H1 (cell line): ENCODE data around the gene LPIN2. TPM values are rescaled to one million over a fixed set of nuclear protein-coding genes. Genes with fewer than 3 reads are reported as not detected.

Experiments
- CTCF ChIA-PET: fragments of 300-600 bp; sonication (Branson Sonifier 250); formaldehyde crosslinking; loops from one replicate; lab custom pipeline; 2021; ENCODE audit not compliant: partially characterized antibody; lab: Charles Lee
- POLR2A ChIA-PET: fragments of 300-600 bp; sonication (Branson Sonifier 250); formaldehyde crosslinking; loops from one replicate; lab custom pipeline; 2021; ENCODE audit warnings: inconsistent platforms; ENCODE audit not compliant: partially characterized antibody; lab: Charles Lee
- DNase-seq, 2 experiments: peaks; one replicate each; pipeline versions ENCODE4 v3.0.0 to v3.0.0-alpha.2; 2010 to 2022; ENCODE audit warnings: low spot score in 2 of 2, low read depth in 1 of 2, mixed read lengths in 1 of 2
- FAIRE-seq: peaks from 2 replicates; lab custom pipeline; 2011; peaks lifted over from hg19 to GRCh38; lab: Jason Lieb, UNC
- H2AFZ ChIP-seq: 2 replicates; pipeline ENCODE4 v1.8.1; 2012; ENCODE audit warnings: low read length, inconsistent platforms
- H2AK5ac ChIP-seq: 2 replicates; pipeline ENCODE4 v1.6.1; 2013; ENCODE audit warnings: low read depth, low read length
- H2BK120ac ChIP-seq: replicated peaks from 2 replicates; pipeline ENCODE3; 2013; ENCODE audit warnings: low read depth, low read length, inconsistent platforms
- H2BK12ac ChIP-seq: 2 replicates; pipeline ENCODE4 v1.6.1; 2013; ENCODE audit warnings: low read depth, low read length
- H2BK15ac ChIP-seq: 2 replicates; pipeline ENCODE4 v1.6.1; 2013; ENCODE audit warnings: low read length
- H2BK20ac ChIP-seq: 2 replicates; pipeline ENCODE4 v1.6.1; 2013; ENCODE audit warnings: low read length
- H2BK5ac ChIP-seq: 2 replicates; pipeline ENCODE4 v1.6.1; 2013; ENCODE audit warnings: low read depth, low read length
- H3K14ac ChIP-seq: 2 replicates; pipeline ENCODE4 v1.6.1; 2013; ENCODE audit warnings: inconsistent platforms; ENCODE audit not compliant: insufficient read length
- H3K18ac ChIP-seq: 2 replicates; pipeline ENCODE4 v1.6.1; 2013; ENCODE audit warnings: low read length; ENCODE audit errors: extremely low read depth
- H3K23ac ChIP-seq: 2 replicates; pipeline ENCODE4 v1.6.1; 2013; ENCODE audit warnings: inconsistent platforms; ENCODE audit not compliant: insufficient read length
- H3K23me2 ChIP-seq: 2 replicates; pipeline ENCODE4 v1.6.1; 2013; ENCODE audit warnings: low read depth, low read length
- H3K27ac ChIP-seq: 2 replicates; pipeline ENCODE4 v1.6.1; 2011; ENCODE audit warnings: low read depth, low read length, inconsistent platforms
- H3K27me3 ChIP-seq, 4 experiments: replicated peaks in 1 of 4; 1 replicate in 1 of 4; 2 replicates in 3 of 4; pipeline versions ENCODE4 v1.6.1 to v1.8.1; 2011 to 2013; ENCODE audit warnings: low read length in 3 of 4, mild to moderate bottlenecking in 3 of 4, inconsistent platforms in 2 of 4, mixed read lengths in 2 of 4, moderate library complexity in 1 of 4; ENCODE audit not compliant: control insufficient read depth in 3 of 4, insufficient read depth in 3 of 4; ENCODE audit errors: extremely low read depth in 1 of 4
- H3K36me3 ChIP-seq, 4 experiments: 2 replicates each; pipeline versions ENCODE4 v1.6.1 to v1.8.1; 2011 to 2013; ENCODE audit warnings: mild to moderate bottlenecking in 4 of 4, low read length in 3 of 4, moderate library complexity in 2 of 4, control low read depth in 1 of 4, inconsistent platforms in 1 of 4; ENCODE audit not compliant: insufficient read depth in 4 of 4, control insufficient read depth in 2 of 4
- H3K4ac ChIP-seq: replicated peaks from 2 replicates; pipeline ENCODE3; 2013; ENCODE audit warnings: low read length, low read depth, mixed read lengths, inconsistent platforms; ENCODE audit not compliant: insufficient read length
- H3K4me1 ChIP-seq, 4 experiments: replicated peaks in 1 of 4; 1 replicate in 1 of 4; 2 replicates in 3 of 4; pipeline versions ENCODE4 v1.6.1 to v1.8.1; 2011 to 2013; ENCODE audit warnings: low read length in 3 of 4, inconsistent platforms in 2 of 4, mixed read lengths in 1 of 4; ENCODE audit not compliant: insufficient read depth in 4 of 4, control insufficient read depth in 3 of 4
- H3K4me2 ChIP-seq, 2 experiments: 2 replicates each; pipeline versions ENCODE4 v1.6.1 to v1.8.1; 2011 to 2013; ENCODE audit warnings: low read depth in 2 of 2, low read length in 2 of 2, control low read depth in 1 of 2, inconsistent platforms in 1 of 2, mild to moderate bottlenecking in 1 of 2; ENCODE audit not compliant: insufficient read depth in 1 of 2
- H3K4me3 ChIP-seq, 4 experiments: fragments of 200-600, 300-600 bp in 1 of 4; sonication (generic), shearing (Covaris generic), sonication (Bioruptor Twin) in 1 of 4; 2 replicates each; pipeline versions ENCODE4 v1.5.1 to v1.8.1; 2011 to 2016; ENCODE audit warnings: low read length in 4 of 4, low read depth in 3 of 4, control low read depth in 2 of 4, inconsistent platforms in 2 of 4, mild to moderate bottlenecking in 2 of 4, mixed read lengths in 1 of 4, moderate library complexity in 1 of 4; ENCODE audit not compliant: insufficient read depth in 2 of 4; ENCODE audit errors: extremely low read depth in 1 of 4
- H3K56ac ChIP-seq: replicated peaks from 2 replicates; pipeline ENCODE3; 2013; ENCODE audit warnings: low read depth, mild to moderate bottlenecking, mixed read lengths, low read length, inconsistent platforms; ENCODE audit not compliant: insufficient read length
- H3K79me1 ChIP-seq: 2 replicates; pipeline ENCODE4 v1.6.1; 2013; ENCODE audit warnings: low read depth, low read length, control low read depth
- H3K79me2 ChIP-seq, 2 experiments: 2 replicates each; pipeline versions ENCODE4 v1.6.1 to v1.8.1; 2012 to 2013; ENCODE audit warnings: low read length in 2 of 2, mild to moderate bottlenecking in 2 of 2, inconsistent platforms in 1 of 2; ENCODE audit not compliant: insufficient read depth in 2 of 2, control insufficient read depth in 1 of 2
- H3K9ac ChIP-seq, 4 experiments: replicated peaks in 1 of 4; 1 replicate in 1 of 4; 2 replicates in 3 of 4; pipeline versions ENCODE4 v1.6.1 to v1.8.1; 2011 to 2013; ENCODE audit warnings: low read depth in 3 of 4, low read length in 3 of 4, control low read depth in 2 of 4, mild to moderate bottlenecking in 2 of 4, moderate library complexity in 2 of 4, inconsistent platforms in 1 of 4; ENCODE audit errors: extremely low read depth in 1 of 4
- H3K9me3 ChIP-seq, 2 experiments: 2 replicates each; pipeline versions ENCODE4 v1.6.1 to v1.8.1; 2012 to 2013; ENCODE audit warnings: mild to moderate bottlenecking in 2 of 2, moderate library complexity in 2 of 2, control low read depth in 1 of 2, inconsistent platforms in 1 of 2, low read depth in 1 of 2, low read length in 1 of 2, mixed read lengths in 1 of 2; ENCODE audit not compliant: insufficient read depth in 2 of 2
- H4K20me1 ChIP-seq, 2 experiments: replicated peaks in 1 of 2; 2 replicates each; pipeline versions ENCODE3 to v1.8.1; 2011 to 2013; ENCODE audit warnings: inconsistent platforms in 2 of 2, low read length in 2 of 2, mild to moderate bottlenecking in 1 of 2; ENCODE audit not compliant: insufficient read depth in 2 of 2, control insufficient read depth in 1 of 2
- H4K5ac ChIP-seq: 2 replicates; pipeline ENCODE4 v1.6.1; 2013; ENCODE audit warnings: low read length, low read depth, mixed read lengths, inconsistent platforms; ENCODE audit not compliant: insufficient read length
- H4K8ac ChIP-seq: 2 replicates; pipeline ENCODE4 v1.8.0; 2013; ENCODE audit warnings: mild to moderate bottlenecking, moderate library complexity, low read length, inconsistent platforms; ENCODE audit not compliant: insufficient read depth; ENCODE audit errors: extremely low read depth
- H4K91ac ChIP-seq: replicated peaks from 2 replicates; pipeline ENCODE3; 2013; ENCODE audit warnings: low read length, mixed read lengths, inconsistent platforms; ENCODE audit not compliant: insufficient read length
- CHD2 ChIP-seq: IDR thresholded peaks from 2 replicates; pipeline ENCODE4 v1.6.1; 2012; ENCODE audit warnings: low read length, improper control_type of control experiment
- POLR2A ChIP-seq, 2 experiments: IDR thresholded peaks; 1 replicate in 1 of 2; 2 replicates in 1 of 2; pipeline ENCODE4 v1.6.1; 2011; ENCODE audit warnings: low read depth in 2 of 2, low read length in 2 of 2, mild to moderate bottlenecking in 2 of 2; ENCODE audit errors: control extremely low read depth in 1 of 2
- SRF ChIP-seq: IDR thresholded peaks from 2 replicates; pipeline ENCODE4 v1.6.1; 2011; ENCODE audit warnings: mild to moderate bottlenecking, low read depth, low read length, moderate library complexity
- WGBS, 2 experiments: shearing (Covaris generic) in 1 of 2; methylation state at CpG; one replicate each; pipeline versions ENCODE4 v1.1.6 to v1.1.7; 2013 to 2015; ENCODE audit warnings: low lambda C conversion rate in 2 of 2, mixed read lengths in 2 of 2, inconsistent platforms in 1 of 2, low coverage in 1 of 2, missing lambda C conversion rate in 1 of 2; ENCODE audit not compliant: insufficient replicate concordance in 2 of 2, insufficient coverage in 1 of 2, insufficient read length in 1 of 2; ENCODE audit errors: extremely low coverage in 1 of 2, missing lambda C conversion rate in 1 of 2; 5-methylcytosine and 5-hydroxymethylcytosine counted together
- polyA plus RNA-seq, 7 experiments: library from polyadenylated mRNA; depleted of rRNA in 3 of 7; stranded (reverse) in 5 of 7; unstranded in 2 of 7; fragments of >200 nt in 5 of 7; fragments of 200-250 nt in 2 of 7; gene quantifications; 1 replicate in 5 of 7; 2 replicates in 1 of 7; 4 replicates in 1 of 7; pipeline versions ENCODE4 v1.2.1 to v1.2.3, GENCODE V29; 2011 to 2013; ENCODE audit warnings: missing spikeins in 2 of 7, mixed read lengths in 2 of 7
- total RNA-seq: library from RNA; stranded (reverse); fragmentation: NEBNext Ultra II Directional; extraction: Animal tissue kit (Norgen Biotek cat#: 25700); gene quantifications from 2 replicates; pipeline ENCODE4 v1.2.1, GENCODE V29; 2021

LPIN2 gene
- total and polyA plus RNA-seq, 2 of the 8 experiments (the other 6 are each of a cell fraction or from before 2014, with no cell fraction given) = 7.4 to 14.2 TPM

DNA sequence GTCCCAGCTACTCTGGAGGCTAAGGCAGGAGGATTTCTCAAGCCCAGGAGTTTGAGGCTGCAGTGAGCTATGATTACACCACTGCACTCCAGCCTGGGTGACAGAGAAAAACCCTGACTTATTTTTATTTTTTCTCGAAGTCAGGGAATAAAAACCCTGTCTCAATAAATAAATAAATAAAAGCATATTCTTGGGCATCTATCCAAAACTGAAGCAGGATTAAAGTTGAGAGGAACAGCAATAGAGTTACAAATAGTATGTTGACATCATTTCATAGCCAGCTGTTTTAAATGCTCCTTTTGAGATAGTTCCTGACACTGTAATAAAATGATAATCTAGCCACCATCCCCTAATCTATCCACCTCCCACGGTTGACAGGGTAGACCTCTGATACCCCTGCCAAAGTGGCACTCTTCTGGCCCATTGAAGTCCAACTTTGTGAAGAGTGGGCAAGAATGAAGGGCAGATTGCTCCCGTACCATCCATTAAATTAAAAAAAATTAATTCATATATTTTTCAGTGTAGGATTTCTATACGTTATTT, 42.3 kb upstream of the LPIN2 start:
- Histone ChIP-seq H3K36me3 (no peaks in the 10 kb centered on the region), H3K9ac (no peak overlapping the region), H3K79me2 (no peaks in the 10 kb centered on the region), H2BK5ac (no peak overlapping the region), H2AFZ (no peak overlapping the region), H3K9me3 (0 out of 4 replicates have a peak, but pooled peaks cover 0 to 4% of the 10 kb centered on the region in 2 experiments), H2AK5ac (no peak overlapping the region), H3K18ac (no peak overlapping the region), H2BK20ac (no peak overlapping the region), H2BK12ac (no peak overlapping the region), H3K4me1 (no peaks in the 10 kb centered on the region), H4K20me1 (no peaks in the 10 kb centered on the region), H4K8ac (no peak overlapping the region), H3K14ac (no peak overlapping the region), H4K5ac (no peak overlapping the region), H3K23ac (no peak overlapping the region), H3K4me2 (no peak overlapping the region), H3K27me3 (no peaks in the 10 kb centered on the region), H4K91ac (no peak overlapping the region), H3K27ac (no peak overlapping the region), H2BK15ac (no peak overlapping the region), H2BK120ac (no peak overlapping the region), H3K23me2 (no peaks in the 10 kb centered on the region), H3K4me3 (no peak overlapping the region), H3K4ac (no peak overlapping the region), H3K56ac (no peak overlapping the region), H3K79me1 (no peaks in the 10 kb centered on the region)
- FAIRE-seq (no peak), DNase-seq (no peak)
- ChIA-PET POLR2A (no interaction called here), CTCF (interaction anchor here (0.5 to 2.5 kb wide), 5 partner anchors 8 to 96 kb away, joined by 3 to 6 read pairs (median 3); no protein-coding TSS in a partner anchor)
- WGBS, 2 experiments = 87% methylated on average over 4 of the region's 4 CpGs; no CpG with 5 or more reads in 1 of the 2 experiments
- no peak for TF ChIP-seq CHD2
- no peak for TF ChIP-seq POLR2A (IDR thresholded peaks at IDR 0.05; ENCODE audit: control extremely low read depth in 1 of 2, low read depth in 2 of 2, low read length in 2 of 2)
- TF ChIP-seq SRF = no peak
